NT2/D1 (cell line): Measurements from ENCODE around the gene JARID2.

Experiments used
- DNase-seq: peaks from one replicate; pipeline ENCODE4 v3.0.0-alpha.2; 2011; ENCODE audit warnings: low read depth, low spot score
- H3K27me3 ChIP-seq: 2 replicates; pipeline ENCODE4 v1.6.0; 2011; ENCODE audit warnings: mild to moderate bottlenecking; ENCODE audit not compliant: insufficient read length, insufficient read depth
- H3K36me3 ChIP-seq: 2 replicates; pipeline ENCODE4 v1.6.1; 2011; ENCODE audit warnings: mild to moderate bottlenecking, low read length, mixed read lengths; ENCODE audit not compliant: insufficient read depth, insufficient read length
- H3K4me1 ChIP-seq: 2 replicates; pipeline ENCODE4 v1.5.1; 2011; ENCODE audit not compliant: insufficient read depth, insufficient read length
- H3K4me3 ChIP-seq: 2 replicates; pipeline ENCODE4 v1.5.1; 2011; ENCODE audit warnings: low read depth; ENCODE audit not compliant: insufficient read length
- H3K9ac ChIP-seq: 2 replicates; pipeline ENCODE4 v1.6.0; 2011; ENCODE audit warnings: low read depth; ENCODE audit not compliant: insufficient read length
- H3K9me3 ChIP-seq: 2 replicates; pipeline ENCODE4 v1.5.1; 2011; ENCODE audit warnings: mild to moderate bottlenecking, low read length; ENCODE audit not compliant: insufficient read depth
- SUZ12 ChIP-seq: IDR thresholded peaks from 2 replicates; pipeline ENCODE4 v1.6.1; 2011; ENCODE audit not compliant: insufficient read length, insufficient read depth; ENCODE audit errors: extremely low read depth
- YY1 ChIP-seq: IDR thresholded peaks from 2 replicates; pipeline ENCODE4 v1.6.1; 2011; ENCODE audit not compliant: insufficient read length, insufficient read depth
- ZNF274 ChIP-seq: IDR thresholded peaks from 2 replicates; pipeline ENCODE4 v1.6.1; 2011; ENCODE audit warnings: mild to moderate bottlenecking, low read depth, low read length

The JARID2 gene

GRCh38 chr6:15401769-15402250, 155.9 kb downstream of the JARID2 start:
- no peak overlapping the region for H3K9ac ChIP-seq

GRCh38 chr6:15402406-15403045, 156.7 kb downstream of the JARID2 start:
- Histone ChIP-seq H3K9ac (no peak overlapping the region), H3K36me3 (no peaks in the 10 kb centered on the region), H3K27me3 (no peaks in the 10 kb centered on the region), H3K9me3 (no peaks in the 10 kb centered on the region), H3K4me3 (no peak overlapping the region), H3K4me1 (peaks cover 2% of the 10 kb centered on the region)
- no peak for TF ChIP-seq SUZ12
- TF ChIP-seq ZNF274 = no peak
- TF ChIP-seq YY1 = no peak
- no peak for DNase-seq

More at GRCh38 chr6:15401769-15402250, 155.9 kb downstream of the JARID2 start:
- Histone ChIP-seq H3K36me3 (no peaks in the 10 kb centered on the region), H3K9me3 (no peaks in the 10 kb centered on the region), H3K4me1 (peaks cover 2% of the 10 kb centered on the region), H3K27me3 (no peaks in the 10 kb centered on the region), H3K4me3 (no peak overlapping the region)
- DNase-seq = no peak
- TF ChIP-seq YY1 (no peak), ZNF274 (no peak), SUZ12 (no peak)

- no peak for TF ChIP-seq ZNF274
- TF ChIP-seq SUZ12 = no peak
- no peak for TF ChIP-seq YY1
- Histone ChIP-seq H3K4me3 (no peak overlapping the region), H3K9ac (no peak overlapping the region), H3K36me3 (no peaks in the 10 kb centered on the region), H3K9me3 (no peaks in the 10 kb centered on the region), H3K4me1 (peaks cover 2% of the 10 kb centered on the region), H3K27me3 (no peaks in the 10 kb centered on the region)
- DNase-seq = no peak
These were observed 157.4 kb downstream of the JARID2 start for GRCh38 chr6:15403094-15403755.

GRCh38 chr6:15404685-15404980, 158.8 kb downstream of the JARID2 start:
- H3K27me3 ChIP-seq = no peaks in the 10 kb centered on the region
- TF ChIP-seq SUZ12 = no peak
- no peak for TF ChIP-seq YY1
- no peak for TF ChIP-seq ZNF274
- H3K4me3 ChIP-seq = no peak overlapping the region
- no peaks in the 10 kb centered on the region for H3K9me3 ChIP-seq
- peaks cover 2% of the 10 kb centered on the region for H3K4me1 ChIP-seq
- H3K9ac ChIP-seq = no peak overlapping the region
- DNase-seq = no peak
- H3K36me3 ChIP-seq = no peaks in the 10 kb centered on the region

GRCh38 chr6:15405129-15406068, 159.5 kb downstream of the JARID2 start:
- H3K4me1 ChIP-seq = peaks cover 2% of the 10 kb centered on the region
- H3K36me3 ChIP-seq = no peaks in the 10 kb centered on the region
- TF ChIP-seq SUZ12 (no peak), YY1 (no peak), ZNF274 (no peak)

GRCh38 chr6:15406452-15406851, 160.6 kb downstream of the JARID2 start:
- no peak for DNase-seq
- TF ChIP-seq YY1 (no peak), ZNF274 (no peak), SUZ12 (no peak)
- H3K4me1 ChIP-seq = no peaks in the 10 kb centered on the region
- no peak overlapping the region for H3K9ac ChIP-seq
- no peaks in the 10 kb centered on the region for H3K27me3 ChIP-seq
- H3K36me3 ChIP-seq = no peaks in the 10 kb centered on the region
- no peaks in the 10 kb centered on the region for H3K9me3 ChIP-seq
- H3K4me3 ChIP-seq = no peak overlapping the region

More at GRCh38 chr6:15405129-15406068, 159.5 kb downstream of the JARID2 start:
- H3K4me3 ChIP-seq = no peak overlapping the region
- no peaks in the 10 kb centered on the region for H3K27me3 ChIP-seq
- no peak overlapping the region for H3K9ac ChIP-seq
- DNase-seq = no peak
- H3K9me3 ChIP-seq = no peaks in the 10 kb centered on the region
